ENCODE measurements around the gene MAP2K4. TPM values are rescaled to one million over a fixed set of nuclear protein-coding genes. Genes with fewer than 3 reads are reported as not detected.

MAP2K4 gene
- total RNA-seq, 2 donors from 2014 or later = 19.9 to 24.9 TPM

- Mint-ChIP-seq H3K9me3 (no peaks in the 10 kb centered on the region), H3K36me3 (peaks cover 18% of the 10 kb centered on the region in 2 donors), H3K27ac (no peak overlapping the region)
- no peak for DNase-seq (ENCODE audit: low spot score in 2 of 2)
- ATAC-seq = no peak
Observed at GRCh38 chr17:12099412-12099811, 78.7 kb downstream of the MAP2K4 start.

- no peaks in the 10 kb centered on the region for H3K9me3 Mint-ChIP-seq
- no peak for DNase-seq (ENCODE audit: low spot score in 2 of 2)
- ATAC-seq = no peak
- H3K36me3 Mint-ChIP-seq = no peaks in the 10 kb centered on the region
- H3K27ac Mint-ChIP-seq = no peak overlapping the region
Observed at GRCh38 chr17:12104831-12105230, 84.2 kb downstream of the MAP2K4 start.

- ATAC-seq (no peak), DNase-seq (ENCODE audit: low spot score in 2 of 2) (no peak)
- H3K27ac Mint-ChIP-seq = no peak overlapping the region
- H3K36me3 Mint-ChIP-seq = peaks cover 12% of the 10 kb centered on the region in 2 donors
- H3K9me3 Mint-ChIP-seq = no peaks in the 10 kb centered on the region
Observed at GRCh38 chr17:12107905-12108304, 87.2 kb downstream of the MAP2K4 start.

GRCh38 chr17:12110906-12111305, 90.2 kb downstream of the MAP2K4 start:
- H3K9me3 Mint-ChIP-seq = no peaks in the 10 kb centered on the region
- no peak for ATAC-seq
- no peak for DNase-seq (ENCODE audit: low spot score in 2 of 2)
- H3K27ac Mint-ChIP-seq = no peak overlapping the region
- H3K36me3 Mint-ChIP-seq = peaks cover 27 to 32% of the 10 kb centered on the region in 2 donors

GRCh38 chr17:12113156-12113555, 92.5 kb downstream of the MAP2K4 start:
- H3K27ac Mint-ChIP-seq = no peak overlapping the region
- ATAC-seq = no peak
- DNase-seq (ENCODE audit: low spot score in 2 of 2) = no peak
- H3K9me3 Mint-ChIP-seq = no peaks in the 10 kb centered on the region
- peaks cover 34 to 47% of the 10 kb centered on the region in 2 donors for H3K36me3 Mint-ChIP-seq

- peaks cover 0 to 7% of the 10 kb centered on the region in 2 donors for H3K9me3 Mint-ChIP-seq
- no peak overlapping the region for H3K27ac Mint-ChIP-seq
- no peak for ATAC-seq
- H3K36me3 Mint-ChIP-seq = peaks cover 44 to 55% of the 10 kb centered on the region in 2 donors
- no peak for DNase-seq (ENCODE audit: low spot score in 2 of 2)
Observed at GRCh38 chr17:12114686-12115418, 94.2 kb downstream of the MAP2K4 start.

- Mint-ChIP-seq H3K27ac (no peak overlapping the region), H3K36me3 (peaks cover 44 to 55% of the 10 kb centered on the region in 2 donors), H3K9me3 (peaks cover 0 to 7% of the 10 kb centered on the region in 2 donors)
- DNase-seq (ENCODE audit: low spot score in 2 of 2) (no peak), ATAC-seq (no peak)
Observed at GRCh38 chr17:12116143-12116542, 95.5 kb downstream of the MAP2K4 start.

GRCh38 chr17:12118617-12119016, 97.9 kb downstream of the MAP2K4 start:
- DNase-seq (ENCODE audit: low spot score in 2 of 2) (no peak), ATAC-seq (no peak)
- H3K9me3 Mint-ChIP-seq = peaks cover 0 to 7% of the 10 kb centered on the region in 2 donors
- peaks cover 28 to 39% of the 10 kb centered on the region in 2 donors for H3K36me3 Mint-ChIP-seq
- H3K27ac Mint-ChIP-seq = no peak overlapping the region

- peaks cover 0 to 10% of the 10 kb centered on the region in 2 donors for H3K9me3 Mint-ChIP-seq
- ATAC-seq (no peak), DNase-seq (ENCODE audit: low spot score in 2 of 2) (no peak)
- peaks cover 49 to 50% of the 10 kb centered on the region in 2 donors for H3K36me3 Mint-ChIP-seq
- H3K27ac Mint-ChIP-seq = no peak overlapping the region
Observed at GRCh38 chr17:12122075-12122474, 101.4 kb downstream of the MAP2K4 start.

GRCh38 chr17:12127177-12127576, 106.5 kb downstream of the MAP2K4 start:
- DNase-seq (ENCODE audit: low spot score in 2 of 2) = no peak
- Mint-ChIP-seq H3K27ac (no peak overlapping the region), H3K9me3 (peaks cover 0 to 4% of the 10 kb centered on the region in 2 donors), H3K36me3 (peaks cover 52 to 54% of the 10 kb centered on the region in 2 donors)
- ATAC-seq = no peak

GRCh38 chr17:12127667-12128066, 107.0 kb downstream of the MAP2K4 start:
- ATAC-seq (no peak), DNase-seq (ENCODE audit: low spot score in 2 of 2) (no peak)
- Mint-ChIP-seq H3K36me3 (peaks cover 56 to 59% of the 10 kb centered on the region in 2 donors), H3K27ac (no peak overlapping the region), H3K9me3 (peaks cover 0 to 4% of the 10 kb centered on the region in 2 donors)

- ATAC-seq = no peak
- Mint-ChIP-seq H3K9me3 (peaks cover 0 to 4% of the 10 kb centered on the region in 2 donors), H3K36me3 (peaks cover 59 to 64% of the 10 kb centered on the region in 2 donors), H3K27ac (no peak overlapping the region)
- no peak for DNase-seq (ENCODE audit: low spot score in 2 of 2)
Observed at GRCh38 chr17:12128946-12129345, 108.3 kb downstream of the MAP2K4 start.

GRCh38 chr17:12133183-12133582, 112.5 kb downstream of the MAP2K4 start:
- H3K27ac Mint-ChIP-seq = no peak overlapping the region
- ATAC-seq = no peak

GRCh38 chr17:12134101-12134500, 113.4 kb downstream of the MAP2K4 start:
- Mint-ChIP-seq H3K27ac (no peak overlapping the region), H3K9me3 (peaks cover 0 to 11% of the 10 kb centered on the region in 2 donors), H3K36me3 (peaks cover 62 to 70% of the 10 kb centered on the region in 2 donors)
- DNase-seq (ENCODE audit: low spot score in 2 of 2) (no peak), ATAC-seq (no peak)

More at GRCh38 chr17:12133183-12133582, 112.5 kb downstream of the MAP2K4 start:
- peaks cover 0 to 11% of the 10 kb centered on the region in 2 donors for H3K9me3 Mint-ChIP-seq
- peaks cover 63 to 68% of the 10 kb centered on the region in 2 donors for H3K36me3 Mint-ChIP-seq
- no peak for DNase-seq (ENCODE audit: low spot score in 2 of 2)

- no peak for ATAC-seq
Observed at GRCh38 chr17:12134587-12134986, 113.9 kb downstream of the MAP2K4 start.

GRCh38 chr17:12136243-12136642, 115.6 kb downstream of the MAP2K4 start:
- Mint-ChIP-seq H3K36me3 (peaks cover 65 to 74% of the 10 kb centered on the region in 2 donors), H3K27ac (no peak overlapping the region), H3K9me3 (peaks cover 0 to 11% of the 10 kb centered on the region in 2 donors)
- DNase-seq (ENCODE audit: low spot score in 2 of 2) (no peak), ATAC-seq (no peak)

More at GRCh38 chr17:12134587-12134986, 113.9 kb downstream of the MAP2K4 start:
- Mint-ChIP-seq H3K36me3 (peaks cover 58 to 66% of the 10 kb centered on the region in 2 donors), H3K27ac (no peak overlapping the region), H3K9me3 (peaks cover 0 to 11% of the 10 kb centered on the region in 2 donors)
- DNase-seq (ENCODE audit: low spot score in 2 of 2) = no peak

GRCh38 chr17:12136646-12137045, 116.0 kb downstream of the MAP2K4 start:
- DNase-seq (ENCODE audit: low spot score in 2 of 2) = no peak
- ATAC-seq = no peak
- H3K36me3 Mint-ChIP-seq = peaks cover 69 to 78% of the 10 kb centered on the region in 2 donors
- H3K9me3 Mint-ChIP-seq = peaks cover 0 to 15% of the 10 kb centered on the region in 2 donors
- H3K27ac Mint-ChIP-seq = no peak overlapping the region

- peaks cover 0 to 15% of the 10 kb centered on the region in 2 donors for H3K9me3 Mint-ChIP-seq
- ATAC-seq (no peak), DNase-seq (ENCODE audit: low spot score in 2 of 2) (no peak)
- H3K36me3 Mint-ChIP-seq = peaks cover 74 to 81% of the 10 kb centered on the region in 2 donors
- H3K27ac Mint-ChIP-seq = no peak overlapping the region
Observed at GRCh38 chr17:12137859-12138258, 117.2 kb downstream of the MAP2K4 start.

All from activated naive CD4-positive, alpha-beta T cell treated with anti-CD3 and anti-CD28 coated beads, Interleukin-2, amount 50 U/mL, for 72 hours (primary cell).